ENCODE measurements around the gene PYROXD2. TPM values are rescaled to one million over a fixed set of nuclear protein-coding genes. Genes with fewer than 3 reads are reported as not detected.

The PYROXD2 gene
- total RNA-seq, 1 experiment from 2014 or later: 2.2 TPM

- no peaks in the 10 kb centered on the region for H3K36me3 Mint-ChIP-seq (ENCODE audit: insufficient read depth, unreplicated experiment)
- Histone ChIP-seq H3K27me3 (replicated peaks; ENCODE audit: control insufficient read depth, insufficient read depth, low read length) (no peaks in the 10 kb centered on the region), H3K36me3 (ENCODE audit: control insufficient read depth, insufficient read depth, low read length) (no peaks in the 10 kb centered on the region), H3K4me1 (peaks cover 12% of the 10 kb centered on the region; the same call in 1 of the 2 replicates), H3K4me3 (ENCODE audit: low read depth, low read length) (no peak overlapping the region), H3K9me3 (no peaks in the 10 kb centered on the region)
- peaks cover 4% of the 10 kb centered on the region for H3K27me3 Mint-ChIP-seq (ENCODE audit: insufficient read depth, unreplicated experiment)
- H3K4me3 Mint-ChIP-seq (ENCODE audit: unreplicated experiment): no peak overlapping the region
- H3K4me1 Mint-ChIP-seq (ENCODE audit: low read depth, unreplicated experiment): peaks cover 12% of the 10 kb centered on the region
- intact Hi-C loops (cut with micrococcal nuclease; ENCODE audit: unreplicated experiment): no loop called here
- H3K9me3 Mint-ChIP-seq (ENCODE audit: unreplicated experiment): no peaks in the 10 kb centered on the region
- ChIA-PET CTCF (no interaction called here), POLR2A (no interaction called here)
- no peak for TF ChIP-seq CTCF (IDR thresholded peaks at IDR 0.05; ENCODE audit: insufficient read depth in 1 of 2, low read depth in 1 of 2, low read length in 1 of 2, severe bottlenecking in 1 of 2, unreplicated experiment in 1 of 2)
- DNase-seq: no peak
- no peak overlapping the region for H3K27ac Mint-ChIP-seq (ENCODE audit: unreplicated experiment)
- BruUV-seq (replicated peaks): no TSS peak
Measured at GRCh38 chr10:98456043-98456570, 41.1 kb upstream of the PYROXD2 start.

GRCh38 chr10:98453729-98454128 is 38.7 kb upstream of the PYROXD2 start:
- BruUV-seq (replicated peaks): no TSS peak
- peaks cover 13% of the 10 kb centered on the region for H3K4me1 Mint-ChIP-seq (ENCODE audit: low read depth, unreplicated experiment)
- Histone ChIP-seq H3K27me3 (replicated peaks; ENCODE audit: control insufficient read depth, insufficient read depth, low read length) (no peaks in the 10 kb centered on the region), H3K4me3 (ENCODE audit: low read depth, low read length) (no peak overlapping the region), H3K36me3 (ENCODE audit: control insufficient read depth, insufficient read depth, low read length) (no peaks in the 10 kb centered on the region), H3K9me3 (no peaks in the 10 kb centered on the region), H3K4me1 (no peaks in the 10 kb centered on the region)
- no peak for DNase-seq
- H3K4me3 Mint-ChIP-seq (ENCODE audit: unreplicated experiment): no peak overlapping the region
- peaks cover 4% of the 10 kb centered on the region for H3K27me3 Mint-ChIP-seq (ENCODE audit: insufficient read depth, unreplicated experiment)
- no peak for TF ChIP-seq CTCF (IDR thresholded peaks at IDR 0.05; ENCODE audit: insufficient read depth in 1 of 2, low read depth in 1 of 2, low read length in 1 of 2, severe bottlenecking in 1 of 2, unreplicated experiment in 1 of 2)
- no peak overlapping the region for H3K27ac Mint-ChIP-seq (ENCODE audit: unreplicated experiment)
- ChIA-PET CTCF (no interaction called here), POLR2A (no interaction called here)
- no peaks in the 10 kb centered on the region for H3K36me3 Mint-ChIP-seq (ENCODE audit: insufficient read depth, unreplicated experiment)
- no peaks in the 10 kb centered on the region for H3K9me3 Mint-ChIP-seq (ENCODE audit: unreplicated experiment)
- intact Hi-C loops (cut with micrococcal nuclease; ENCODE audit: unreplicated experiment): no loop called here

- Mint-ChIP-seq H3K27me3 (ENCODE audit: insufficient read depth, unreplicated experiment) (peaks cover 4% of the 10 kb centered on the region), H3K36me3 (ENCODE audit: insufficient read depth, unreplicated experiment) (peaks cover 11% of the 10 kb centered on the region), H3K4me1 (ENCODE audit: low read depth, unreplicated experiment) (peaks cover 6% of the 10 kb centered on the region), H3K4me3 (ENCODE audit: unreplicated experiment) (no peak overlapping the region), H3K27ac (ENCODE audit: unreplicated experiment) (no peak overlapping the region), H3K9me3 (ENCODE audit: unreplicated experiment) (no peaks in the 10 kb centered on the region)
- no TSS peak for BruUV-seq (replicated peaks)
- Histone ChIP-seq H3K4me1 (0 out of 2 replicates have a peak, but pooled peaks cover 3% of the 10 kb centered on the region), H3K4me3 (ENCODE audit: low read depth, low read length) (no peak overlapping the region), H3K9me3 (no peaks in the 10 kb centered on the region), H3K27me3 (replicated peaks; ENCODE audit: control insufficient read depth, insufficient read depth, low read length) (no peaks in the 10 kb centered on the region), H3K36me3 (ENCODE audit: control insufficient read depth, insufficient read depth, low read length) (no peaks in the 10 kb centered on the region)
- intact Hi-C loops (cut with micrococcal nuclease; ENCODE audit: unreplicated experiment): no loop called here
- no peak for DNase-seq
- TF ChIP-seq CTCF (IDR thresholded peaks at IDR 0.05; ENCODE audit: insufficient read depth in 1 of 2, low read depth in 1 of 2, low read length in 1 of 2, severe bottlenecking in 1 of 2, unreplicated experiment in 1 of 2): no peak
- CTCF ChIA-PET: no interaction called here
- POLR2A ChIA-PET: no interaction called here
Measured at GRCh38 chr10:98450618-98451017, 35.6 kb upstream of the PYROXD2 start.

Measured in Caco-2 (cell line).